Measurements from ENCODE around the gene SLC25A13. TPM values are rescaled to one million over a fixed set of nuclear protein-coding genes. Genes with fewer than 3 reads are reported as not detected.

The SLC25A13 gene
- total and polyA plus RNA-seq, 2 of the 8 experiments (the other 6 are each of a cell fraction or from before 2014, with no cell fraction given) = 30.8 to 85.4 TPM

GRCh38 chr7:96179341-96179740 is 142.6 kb downstream of the SLC25A13 start:
- no peak overlapping the region for H2AK5ac ChIP-seq (ENCODE audit: low read depth, low read length)
- no peaks in the 10 kb centered on the region for H3K79me2 ChIP-seq (ENCODE audit: control insufficient read depth in 1 of 2, insufficient read depth in 2 of 2, low read length in 2 of 2)
- no peak overlapping the region for H2BK120ac ChIP-seq (replicated peaks; ENCODE audit: low read depth, low read length)
- H3K27me3 ChIP-seq (replicated peaks in 1 of 4; ENCODE audit: control insufficient read depth in 3 of 4, extremely low read depth in 1 of 4, insufficient read depth in 3 of 4, low read length in 3 of 4) = no peaks in the 10 kb centered on the region
- no peak overlapping the region for H3K14ac ChIP-seq (ENCODE audit: insufficient read length)
- peaks cover 0 to 8% (median 6%) of the 10 kb centered on the region in 4 experiments; a peak in 3 of 7 replicates for H3K4me1 ChIP-seq (replicated peaks in 1 of 4; ENCODE audit: control insufficient read depth in 3 of 4, insufficient read depth in 4 of 4, low read length in 3 of 4)
- H4K8ac ChIP-seq (ENCODE audit: extremely low read depth, insufficient read depth, low read length) = no peak overlapping the region
- H3K9ac ChIP-seq (replicated peaks in 1 of 4; ENCODE audit: extremely low read depth in 1 of 4, low read depth in 3 of 4, low read length in 3 of 4) = no peak overlapping the region
- H4K91ac ChIP-seq (replicated peaks; ENCODE audit: insufficient read length, low read length) = no peak overlapping the region
- no peak overlapping the region for H3K4me2 ChIP-seq (ENCODE audit: insufficient read depth in 1 of 2, low read depth in 2 of 2, low read length in 2 of 2)
- ChIA-PET POLR2A (ENCODE audit: partially characterized antibody) (interaction anchor here (1.3 to 1.4 kb wide), 2 partner anchors 10 to 35 kb away, joined by 3 to 4 read pairs; no protein-coding TSS in a partner anchor), CTCF (ENCODE audit: partially characterized antibody) (interaction anchor here (0.9 to 1.6 kb wide), 5 partner anchors 10 to 124 kb away, joined by 3 read pairs; no protein-coding TSS in a partner anchor)
- WGBS, 2 experiments (ENCODE audit: extremely low coverage in 1 of 2, insufficient coverage in 1 of 2, insufficient read length in 1 of 2, insufficient replicate concordance in 2 of 2, low coverage in 1 of 2, low lambda C conversion rate in 2 of 2, missing lambda C conversion rate in 1 of 2) = 81% methylated on average over 3 of the region's 3 CpGs; no CpG with 5 or more reads in 1 of the 2 experiments
- no peak overlapping the region for H2BK5ac ChIP-seq (ENCODE audit: low read depth, low read length)
- H3K56ac ChIP-seq (replicated peaks; ENCODE audit: insufficient read length, low read depth, low read length) = no peak overlapping the region
- H3K23me2 ChIP-seq (ENCODE audit: low read depth, low read length) = no peaks in the 10 kb centered on the region
- H3K18ac ChIP-seq (ENCODE audit: extremely low read depth, low read length) = no peak overlapping the region
- no peak overlapping the region for H2BK15ac ChIP-seq (ENCODE audit: low read length)
- H3K4me3 ChIP-seq (ENCODE audit: extremely low read depth in 1 of 4, insufficient read depth in 2 of 4, low read depth in 3 of 4, low read length in 4 of 4) = no peak overlapping the region
- DNase-seq (ENCODE audit: low read depth in 1 of 2, low spot score in 2 of 2) = no peak
- H4K20me1 ChIP-seq (replicated peaks in 1 of 2; ENCODE audit: control insufficient read depth in 1 of 2, insufficient read depth in 2 of 2, low read length in 2 of 2) = peaks cover 0 to 9% of the 10 kb centered on the region in 2 experiments
- H3K9me3 ChIP-seq (ENCODE audit: insufficient read depth in 2 of 2, low read depth in 1 of 2, low read length in 1 of 2) = no peaks in the 10 kb centered on the region
- H2BK20ac ChIP-seq (ENCODE audit: low read length) = no peak overlapping the region
- H3K27ac ChIP-seq (ENCODE audit: low read depth, low read length) = no peak overlapping the region
- no peak overlapping the region for H2BK12ac ChIP-seq (ENCODE audit: low read depth, low read length)
- FAIRE-seq = no peak
- no peak for TF ChIP-seq JUN (IDR thresholded peaks at IDR 0.05; ENCODE audit: low read depth, low read length)
- no peak for TF ChIP-seq NRF1 (IDR thresholded peaks at IDR 0.05; ENCODE audit: low read depth, low read length)
- no peak for TF ChIP-seq TCF12 (IDR thresholded peaks at IDR 0.05; ENCODE audit: low read depth, low read length)
- TF ChIP-seq GTF2F1 (IDR thresholded peaks at IDR 0.05; ENCODE audit: borderline replicate concordance, low read depth, low read length) = no peak
- TF ChIP-seq, protein P1, sequence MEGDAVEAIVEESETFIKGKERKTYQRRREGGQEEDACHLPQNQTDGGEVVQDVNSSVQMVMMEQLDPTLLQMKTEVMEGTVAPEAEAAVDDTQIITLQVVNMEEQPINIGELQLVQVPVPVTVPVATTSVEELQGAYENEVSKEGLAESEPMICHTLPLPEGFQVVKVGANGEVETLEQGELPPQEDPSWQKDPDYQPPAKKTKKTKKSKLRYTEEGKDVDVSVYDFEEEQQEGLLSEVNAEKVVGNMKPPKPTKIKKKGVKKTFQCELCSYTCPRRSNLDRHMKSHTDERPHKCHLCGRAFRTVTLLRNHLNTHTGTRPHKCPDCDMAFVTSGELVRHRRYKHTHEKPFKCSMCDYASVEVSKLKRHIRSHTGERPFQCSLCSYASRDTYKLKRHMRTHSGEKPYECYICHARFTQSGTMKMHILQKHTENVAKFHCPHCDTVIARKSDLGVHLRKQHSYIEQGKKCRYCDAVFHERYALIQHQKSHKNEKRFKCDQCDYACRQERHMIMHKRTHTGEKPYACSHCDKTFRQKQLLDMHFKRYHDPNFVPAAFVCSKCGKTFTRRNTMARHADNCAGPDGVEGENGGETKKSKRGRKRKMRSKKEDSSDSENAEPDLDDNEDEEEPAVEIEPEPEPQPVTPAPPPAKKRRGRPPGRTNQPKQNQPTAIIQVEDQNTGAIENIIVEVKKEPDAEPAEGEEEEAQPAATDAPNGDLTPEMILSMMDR (IDR thresholded peaks at IDR 0.05; ENCODE audit: control extremely low read depth in 1 of 3, insufficient read depth in 1 of 3, low read depth in 1 of 3, low read length in 3 of 3) = no peak
- no peak for TF ChIP-seq SP4 (IDR thresholded peaks at IDR 0.05; ENCODE audit: low read length)
- TF ChIP-seq HDAC2 (IDR thresholded peaks at IDR 0.05; ENCODE audit: borderline replicate concordance in 1 of 2, low read depth in 2 of 2, low read length in 2 of 2) = no peak
- no peak for TF ChIP-seq BACH1 (IDR thresholded peaks at IDR 0.05; ENCODE audit: low read length)
- no peak for TF ChIP-seq CTBP2 (IDR thresholded peaks at IDR 0.05; ENCODE audit: borderline replicate concordance, insufficient read depth, insufficient read length, low read length)
- H3K79me1 ChIP-seq (ENCODE audit: low read depth, low read length) = no peaks in the 10 kb centered on the region
- peaks cover 0 to 11% (median 4%) of the 10 kb centered on the region in 4 experiments; a peak in 4 of 8 replicates for H3K36me3 ChIP-seq (ENCODE audit: control insufficient read depth in 2 of 4, insufficient read depth in 4 of 4, low read length in 3 of 4)
- H4K5ac ChIP-seq (ENCODE audit: insufficient read length, low read depth, low read length) = no peak overlapping the region
- no peak overlapping the region for H3K23ac ChIP-seq (ENCODE audit: insufficient read length)
- H3K4ac ChIP-seq (replicated peaks; ENCODE audit: insufficient read length, low read depth, low read length) = no peak overlapping the region
- no peak overlapping the region for H2AFZ ChIP-seq (ENCODE audit: low read length)

All from H1 (cell line).